Transverse colon (tissue), 4 donors: Measurements from ENCODE around the gene TPD52L2. TPM values are rescaled to one million over a fixed set of nuclear protein-coding genes. Genes with fewer than 3 reads are reported as not detected.

Experiments
- DNase-seq: peaks from one replicate; pipeline ENCODE4 v3.0.0-alpha.2; 2019
- H3K27ac ChIP-seq, 4 donors: fragments of 200-600 bp; sonication (generic); 2 replicates each; pipeline ENCODE4 v1.5.1; 2016 to 2018; ENCODE audit warnings: inconsistent platforms in 4 of 4
- H3K27me3 ChIP-seq: fragments of 200-600 bp; sonication (generic); 2 replicates; pipeline ENCODE4 v1.5.1; 2017; ENCODE audit warnings: inconsistent platforms
- H3K36me3 ChIP-seq, 4 donors: fragments of 200-600 bp; sonication (generic); 2 replicates each; pipeline ENCODE4 v1.5.1; 2017 to 2019; ENCODE audit warnings: inconsistent platforms in 4 of 4
- H3K4me1 ChIP-seq, 4 donors: fragments of 200-600 bp; sonication (generic); 2 replicates each; pipeline ENCODE4 v1.5.1; 2017 to 2020; ENCODE audit warnings: inconsistent platforms in 4 of 4
- H3K4me3 ChIP-seq, 4 donors: fragments of 200-600 bp; sonication (generic); 1 replicate in 1 of 4; 2 replicates in 3 of 4; pipeline versions ENCODE4 v1.5.1 to v1.6.1; 2017 to 2019; ENCODE audit warnings: inconsistent platforms in 4 of 4
- H3K9me3 ChIP-seq, 2 donors: fragments of 200-600 bp; sonication (generic); 2 replicates each; pipeline ENCODE4 v1.5.1; 2017 to 2019; ENCODE audit warnings: inconsistent platforms in 2 of 2
- EP300 ChIP-seq: sonication (generic); formaldehyde crosslinking; IDR thresholded peaks from one replicate; pipeline ENCODE4 v1.6.1; 2017; ENCODE audit warnings: antibody characterized with exemption, low read depth
- POLR2A ChIP-seq: fragments of 450-650 bp; IDR thresholded peaks from one replicate; pipeline ENCODE4 v1.6.1; 2016; ENCODE audit warnings: antibody characterized with exemption, mild to moderate bottlenecking, moderate library complexity
- POLR2AphosphoS5 ChIP-seq, 3 donors: sonication (generic); formaldehyde crosslinking; IDR thresholded peaks; one replicate each; pipeline ENCODE4 v1.6.1; 2016; ENCODE audit warnings: antibody characterized with exemption in 3 of 3
- WGBS, 2 donors: methylation state at CpG; one replicate each; pipeline ENCODE4 v1.1.5; 2018; ENCODE audit warnings: low coverage in 1 of 2; 5-methylcytosine and 5-hydroxymethylcytosine counted together
- in situ Hi-C, 4 donors: fragments of 200-750 bp; cut with MboI; loops; one replicate each; pipeline versions ENCODE4 v1.15.0 to v1.15.1; 2017; ENCODE audit warnings: low sequenced_read_pairs in 3 of 4, low pct_ligation_motif_present in 1 of 4, low pct_unique_long_range_greater_than_20kb in 1 of 4
- intact Hi-C: fragments of 100-400 bp; cut with DNase I; formaldehyde crosslinking; loops from one replicate; pipeline ENCODE4 v1.15.1; 2023; ENCODE audit warnings: low total_unique reads
- total RNA-seq, 4 donors: library from RNA; depleted of rRNA; stranded (reverse); fragments of >200 nt; gene quantifications; one replicate each; pipeline ENCODE4 v1.1.0, GENCODE V29; 2016
- TF ChIP-seq, protein P1 (sequence below), 5 experiments: fragments of 200-600 bp in 3 of 5; fragments of 450-650 bp in 2 of 5; sonication (generic) in 3 of 5; IDR thresholded peaks; 1 replicate in 2 of 5; 2 replicates in 3 of 5; pipeline ENCODE4 v1.5.1; 2016 to 2017; ENCODE audit warnings: antibody characterized with exemption in 5 of 5, inconsistent platforms in 3 of 5, mild to moderate bottlenecking in 2 of 5, moderate library complexity in 1 of 5

The TPD52L2 gene
- total RNA-seq, 4 donors from 2014 or later = 40.8 to 67.0 (median 62.6) TPM

DNA sequence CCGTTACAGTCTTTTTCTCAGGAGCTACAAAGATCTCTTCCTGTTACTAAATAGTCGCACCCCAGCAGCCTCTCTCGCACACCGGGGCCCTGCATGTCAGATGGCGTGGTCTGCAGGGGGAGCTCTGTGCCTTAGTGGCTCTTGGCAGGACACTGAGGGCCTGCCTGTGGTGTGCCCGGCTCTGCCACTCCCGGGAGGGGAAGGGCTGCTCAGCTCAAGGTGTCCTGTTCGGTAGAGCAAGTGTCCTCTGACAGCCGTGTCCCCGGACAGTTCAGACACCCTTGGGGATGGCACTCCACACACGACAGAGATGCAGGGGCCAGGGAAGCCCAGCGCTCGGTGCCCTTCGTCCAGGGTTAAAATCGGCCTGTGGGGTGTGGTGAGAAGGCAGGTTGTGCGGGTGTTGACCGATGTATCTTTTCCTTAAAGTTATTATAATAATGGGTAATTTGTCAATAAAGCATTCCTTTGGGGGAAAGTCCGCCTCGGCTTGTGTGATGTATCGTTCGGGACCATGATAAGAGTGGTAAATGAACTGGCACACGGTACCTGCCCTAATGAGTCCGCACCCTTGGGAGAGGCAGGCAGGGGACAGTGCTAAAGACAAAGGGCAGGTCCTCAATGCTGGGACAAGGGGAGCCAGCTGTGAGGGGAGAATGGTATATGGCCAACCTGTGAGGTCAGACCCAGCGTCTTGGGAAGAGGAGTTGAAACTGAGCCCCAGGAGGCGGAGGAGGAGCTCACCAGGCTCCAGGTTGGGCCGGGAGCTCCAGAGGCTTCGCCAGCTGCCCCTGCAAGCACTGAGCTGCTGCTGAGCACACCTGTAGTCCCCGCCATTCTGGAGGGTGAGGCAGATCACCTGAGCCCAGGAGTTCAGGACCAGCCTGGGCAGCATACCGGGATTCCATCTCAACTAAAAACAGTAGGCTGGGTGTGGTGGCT, 26.3 kb downstream of the TPD52L2 start:
- Histone ChIP-seq H3K27ac (no peak overlapping the region), H3K36me3 (peaks cover 0 to 12% (median 5%) of the 10 kb centered on the region in 4 donors), H3K4me3 (no peak overlapping the region), H3K27me3 (no peaks in the 10 kb centered on the region), H3K4me1 (peaks cover under 1 to 16% (median 8%) of the 10 kb centered on the region in 4 donors), H3K9me3 (no peaks in the 10 kb centered on the region)
- DNase-seq = no peak
- WGBS, 2 donors = 90% methylated on average over 28 of the region's 29 CpGs; no CpG with 5 or more reads in 1 of the 2 donors
- in situ Hi-C loops = no loop called here
- TF ChIP-seq, protein P1, sequence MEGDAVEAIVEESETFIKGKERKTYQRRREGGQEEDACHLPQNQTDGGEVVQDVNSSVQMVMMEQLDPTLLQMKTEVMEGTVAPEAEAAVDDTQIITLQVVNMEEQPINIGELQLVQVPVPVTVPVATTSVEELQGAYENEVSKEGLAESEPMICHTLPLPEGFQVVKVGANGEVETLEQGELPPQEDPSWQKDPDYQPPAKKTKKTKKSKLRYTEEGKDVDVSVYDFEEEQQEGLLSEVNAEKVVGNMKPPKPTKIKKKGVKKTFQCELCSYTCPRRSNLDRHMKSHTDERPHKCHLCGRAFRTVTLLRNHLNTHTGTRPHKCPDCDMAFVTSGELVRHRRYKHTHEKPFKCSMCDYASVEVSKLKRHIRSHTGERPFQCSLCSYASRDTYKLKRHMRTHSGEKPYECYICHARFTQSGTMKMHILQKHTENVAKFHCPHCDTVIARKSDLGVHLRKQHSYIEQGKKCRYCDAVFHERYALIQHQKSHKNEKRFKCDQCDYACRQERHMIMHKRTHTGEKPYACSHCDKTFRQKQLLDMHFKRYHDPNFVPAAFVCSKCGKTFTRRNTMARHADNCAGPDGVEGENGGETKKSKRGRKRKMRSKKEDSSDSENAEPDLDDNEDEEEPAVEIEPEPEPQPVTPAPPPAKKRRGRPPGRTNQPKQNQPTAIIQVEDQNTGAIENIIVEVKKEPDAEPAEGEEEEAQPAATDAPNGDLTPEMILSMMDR (IDR thresholded peaks at IDR 0.05) = no peak
- TF ChIP-seq POLR2A = no peak
- no peak for TF ChIP-seq EP300
- no peak for TF ChIP-seq POLR2AphosphoS5 (IDR thresholded peaks at IDR 0.05)
- intact Hi-C loops = no loop called here

DNA sequence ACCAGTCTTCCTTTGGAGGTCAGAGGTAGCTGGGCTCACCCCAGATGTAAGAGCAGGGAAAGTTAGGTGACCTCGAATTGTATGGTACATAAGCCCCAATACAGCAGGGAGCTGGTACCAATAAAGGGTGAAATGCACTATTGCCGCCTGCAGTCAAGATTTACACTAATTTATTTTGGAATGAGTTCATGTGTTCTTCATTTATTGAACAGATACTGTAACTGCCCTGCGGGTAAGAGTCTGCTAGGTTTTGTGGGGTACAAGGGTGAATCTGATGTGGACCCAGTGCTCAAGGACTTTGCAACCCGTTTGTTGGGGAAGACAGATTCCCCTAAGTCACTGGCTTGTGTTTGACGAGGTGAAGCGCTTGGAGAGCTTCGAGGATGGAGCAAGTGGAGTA, 27.3 kb downstream of the TPD52L2 start:
- TF ChIP-seq, protein P1 (IDR thresholded peaks at IDR 0.05) = no peak
- TF ChIP-seq POLR2A (no peak), POLR2AphosphoS5 (IDR thresholded peaks at IDR 0.05) (no peak), EP300 (no peak)
- H3K4me3 ChIP-seq = no peak overlapping the region
- H3K9me3 ChIP-seq = no peaks in the 10 kb centered on the region
- intact Hi-C loops = no loop called here
- WGBS, 2 donors = 83 to 85% methylated on average over 1 to 7 of the region's 7 CpGs
- DNase-seq = no peak
- H3K27me3 ChIP-seq = no peaks in the 10 kb centered on the region
- no peak overlapping the region for H3K27ac ChIP-seq
- peaks cover 0 to 12% (median 5%) of the 10 kb centered on the region in 4 donors for H3K36me3 ChIP-seq
- peaks cover 11 to 27% (median 18%) of the 10 kb centered on the region in 4 donors for H3K4me1 ChIP-seq
- in situ Hi-C loops = no loop called here

DNA sequence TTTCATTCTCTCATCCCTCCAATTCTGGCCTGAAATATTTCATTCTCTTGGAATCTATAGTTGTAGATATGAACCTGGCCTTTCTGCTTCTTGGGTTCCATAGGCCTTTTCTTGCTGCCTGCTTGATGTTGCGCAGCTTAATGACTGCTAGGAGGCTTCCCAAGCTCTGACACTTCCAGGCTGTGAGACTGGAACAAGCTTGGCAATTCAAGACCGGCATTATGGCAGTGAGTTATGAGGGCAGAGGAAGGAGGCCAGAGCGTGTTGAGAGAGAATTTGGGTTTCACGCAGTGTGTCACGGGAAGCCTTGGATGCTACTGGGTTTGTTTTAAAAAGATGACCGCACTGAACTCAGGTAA, 28.9 kb downstream of the TPD52L2 start:
- in situ Hi-C loops = no loop called here
- Histone ChIP-seq H3K36me3 (peaks cover 0 to 10% (median 4%) of the 10 kb centered on the region in 4 donors), H3K4me1 (peaks cover 16 to 42% (median 25%) of the 10 kb centered on the region in 4 donors), H3K9me3 (no peaks in the 10 kb centered on the region), H3K27me3 (no peaks in the 10 kb centered on the region), H3K27ac (peak overlapping the region; percentile 85 to 94 (median 92)), H3K4me3 (peak overlapping the region in 2 of 4 donors; percentile 73 to 82)
- WGBS, 2 donors = 23% methylated on average over 6 of the region's 6 CpGs; no CpG with 5 or more reads in 1 of the 2 donors
- DNase-seq = no peak
- intact Hi-C loops = no loop called here
- no peak for TF ChIP-seq POLR2AphosphoS5 (IDR thresholded peaks at IDR 0.05)
- no peak for TF ChIP-seq EP300
- TF ChIP-seq POLR2A = no peak
- TF ChIP-seq, protein P1 (IDR thresholded peaks at IDR 0.05) = no peak

DNA sequence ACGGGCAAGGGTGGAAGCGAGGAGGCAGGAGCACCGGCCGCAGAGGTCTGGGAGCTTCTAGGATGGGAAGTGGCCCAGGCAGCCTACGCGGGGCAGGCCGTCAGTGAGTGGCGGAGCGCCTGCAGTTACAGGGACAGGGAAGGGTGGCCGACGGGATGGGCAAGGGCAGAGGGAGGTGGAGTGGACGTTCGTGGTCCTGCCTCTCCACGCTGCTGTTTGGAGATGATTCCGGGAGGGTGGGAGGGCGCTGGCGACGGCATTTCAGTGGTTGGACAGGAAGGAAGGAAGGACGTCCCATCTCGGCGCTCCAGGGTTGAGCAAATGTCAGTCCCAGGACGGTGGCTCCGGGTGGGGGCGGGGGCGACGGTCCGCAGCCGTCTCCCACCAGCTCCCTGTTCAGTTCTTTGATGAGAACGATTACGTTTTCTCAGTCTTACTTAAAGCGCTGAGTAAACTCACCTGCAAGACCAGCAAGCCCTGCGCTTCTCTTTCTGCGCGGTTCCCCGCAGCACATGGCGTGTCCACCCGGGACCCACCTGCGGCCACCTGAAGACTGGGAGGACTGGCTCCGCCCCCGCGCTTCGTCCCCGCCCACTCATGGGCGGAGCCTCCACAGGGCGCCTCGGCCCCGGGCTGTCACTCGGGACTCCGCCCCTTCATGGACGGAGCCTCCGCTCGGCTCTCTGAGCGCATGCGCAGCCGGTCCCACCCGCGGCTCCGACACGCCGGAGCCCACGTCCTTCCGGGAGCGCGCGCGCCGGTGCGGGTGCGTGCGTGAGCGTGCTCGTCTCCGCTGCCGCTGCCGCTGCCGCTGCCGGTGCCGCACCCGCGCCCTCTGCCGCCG, 29.5 kb downstream of the TPD52L2 start, which contains the start of gene DNAJC5:
Gene DNAJC5 (plus strand): TSS at position 769 of the 844 bp plus-strand sequence. CDS start 33,220 bp downstream, outside the sequence.
- in situ Hi-C loops (no loop called here), intact Hi-C loops (loop anchor here (1.0 kb wide), 1 partner anchor 46 kb away; no protein-coding TSS in a partner anchor)
- WGBS, 2 donors = 3% methylated on average over 79 of the region's 82 CpGs; no CpG with 5 or more reads in 1 of the 2 donors

More for the DNA sequence above, 29.5 kb downstream of the TPD52L2 start, which contains the start of gene DNAJC5:
- no peaks in the 10 kb centered on the region for H3K9me3 ChIP-seq
- peaks cover 0 to 10% (median under 1%) of the 10 kb centered on the region in 4 donors for H3K36me3 ChIP-seq
- TF ChIP-seq, protein P1 (IDR thresholded peaks at IDR 0.05) = no peak
- TF ChIP-seq POLR2AphosphoS5 (IDR thresholded peaks at IDR 0.05) = peak; percentile 51 to 77 (median 75)
- peak within 1 kb of the TSS; percentile 85 to 94 (median 92) for H3K27ac ChIP-seq
- H3K4me1 ChIP-seq = peaks cover 16 to 42% (median 25%) of the 10 kb centered on the region in 4 donors
- DNase-seq = peak; percentile 97
- H3K4me3 ChIP-seq = peak within 1 kb of the TSS; percentile 63 to 86 (median 78)
- no peaks in the 10 kb centered on the region for H3K27me3 ChIP-seq
